ENCODE data around the gene CD38.

GRCh38 chr4:15757054-15757453, 21.1 kb upstream of the CD38 start:
- TF ChIP-seq, protein P1, sequence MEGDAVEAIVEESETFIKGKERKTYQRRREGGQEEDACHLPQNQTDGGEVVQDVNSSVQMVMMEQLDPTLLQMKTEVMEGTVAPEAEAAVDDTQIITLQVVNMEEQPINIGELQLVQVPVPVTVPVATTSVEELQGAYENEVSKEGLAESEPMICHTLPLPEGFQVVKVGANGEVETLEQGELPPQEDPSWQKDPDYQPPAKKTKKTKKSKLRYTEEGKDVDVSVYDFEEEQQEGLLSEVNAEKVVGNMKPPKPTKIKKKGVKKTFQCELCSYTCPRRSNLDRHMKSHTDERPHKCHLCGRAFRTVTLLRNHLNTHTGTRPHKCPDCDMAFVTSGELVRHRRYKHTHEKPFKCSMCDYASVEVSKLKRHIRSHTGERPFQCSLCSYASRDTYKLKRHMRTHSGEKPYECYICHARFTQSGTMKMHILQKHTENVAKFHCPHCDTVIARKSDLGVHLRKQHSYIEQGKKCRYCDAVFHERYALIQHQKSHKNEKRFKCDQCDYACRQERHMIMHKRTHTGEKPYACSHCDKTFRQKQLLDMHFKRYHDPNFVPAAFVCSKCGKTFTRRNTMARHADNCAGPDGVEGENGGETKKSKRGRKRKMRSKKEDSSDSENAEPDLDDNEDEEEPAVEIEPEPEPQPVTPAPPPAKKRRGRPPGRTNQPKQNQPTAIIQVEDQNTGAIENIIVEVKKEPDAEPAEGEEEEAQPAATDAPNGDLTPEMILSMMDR (IDR thresholded peaks at IDR 0.05) = no peak
- TF ChIP-seq POLR2A (IDR thresholded peaks at IDR 0.05) = no peak
- TF ChIP-seq POLR2AphosphoS5 (IDR thresholded peaks at IDR 0.05) = no peak
- TF ChIP-seq EP300 (IDR thresholded peaks at IDR 0.05) = no peak

All from sigmoid colon (tissue), 4 donors.